HG03103 (cell line): ENCODE results near the gene PATJ.
"Not testable (repeated sequence)": the region's sequence is repeated elsewhere in the genome, so short reads cannot be mapped to it uniquely, and the experiment has no call there.

Source experiments
- ATAC-seq: cut with Tn5 transposase; IDR thresholded peaks from one replicate; pipeline ENCODE4 v1.9.1; 2021; ENCODE audit warnings: low read depth; ENCODE audit not compliant: unreplicated experiment

The PATJ gene

DNA sequence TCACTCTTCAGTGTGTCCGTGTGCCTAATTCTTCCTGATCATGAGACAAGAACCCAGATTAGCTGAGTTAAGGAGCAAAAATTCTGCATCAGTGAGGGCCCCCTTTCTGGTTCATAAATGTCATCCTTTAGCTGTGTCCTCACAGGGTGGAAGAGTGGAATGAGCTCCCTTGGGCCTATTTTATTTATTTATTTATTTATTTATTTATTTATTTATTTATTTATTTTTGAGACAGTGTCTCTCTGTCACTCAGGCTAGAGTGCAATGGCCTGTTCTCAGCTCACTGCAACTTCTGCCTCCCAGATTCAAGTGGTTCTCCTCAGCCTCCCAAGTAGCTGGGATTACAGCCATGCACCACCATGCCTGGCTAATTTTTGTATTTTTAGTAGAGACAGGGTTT is 131.7 kb downstream of the PATJ start:
- ATAC-seq = no peak

DNA sequence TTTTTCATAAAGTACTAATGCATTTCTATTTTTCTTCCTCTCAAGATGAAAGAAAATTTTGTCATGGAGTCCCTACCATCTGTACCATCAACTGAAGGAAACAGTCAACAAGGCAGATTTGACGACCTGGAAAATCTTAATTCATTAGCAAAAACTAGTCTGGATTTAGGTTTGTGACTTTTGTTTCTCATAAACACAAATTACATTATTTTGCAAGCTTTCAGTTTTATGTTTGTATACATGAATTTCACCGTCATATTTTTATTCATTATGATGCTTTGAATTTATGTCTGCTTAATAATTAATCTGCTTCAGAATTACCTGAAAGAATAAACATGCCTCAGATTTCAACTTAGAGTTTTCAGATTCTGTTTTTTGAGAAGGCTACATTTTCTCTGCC is 132.9 kb downstream of the PATJ start:
- no peak for ATAC-seq

DNA sequence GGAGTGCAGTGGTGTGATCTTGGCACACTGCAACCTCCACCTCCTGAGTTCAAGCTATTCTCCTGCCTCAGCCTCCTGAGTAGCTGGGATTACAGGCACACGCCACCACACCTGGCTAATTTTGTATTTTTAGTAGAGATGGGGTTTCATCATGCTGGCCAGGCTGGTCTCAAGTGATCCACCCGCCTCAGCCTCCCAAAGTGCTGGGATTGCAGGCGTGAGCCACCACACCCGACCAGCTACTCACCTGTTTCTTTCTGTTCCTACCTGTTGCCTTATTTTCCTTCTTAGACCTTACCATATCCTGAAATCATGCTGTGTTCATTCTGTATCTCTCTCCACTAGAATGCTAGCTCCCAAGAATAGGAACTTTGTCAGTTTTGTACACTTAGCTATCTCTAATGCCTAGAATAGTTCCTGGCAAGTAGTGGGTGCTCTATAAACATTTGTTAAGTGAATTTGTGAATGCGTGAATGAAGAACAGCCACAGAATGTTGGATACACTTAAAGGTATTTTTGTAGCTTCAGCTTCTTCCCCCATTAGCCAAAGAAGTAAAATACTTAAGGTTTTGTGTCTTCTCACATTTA is 137.7 kb downstream of the PATJ start:
- not testable (repeated sequence) for ATAC-seq

DNA sequence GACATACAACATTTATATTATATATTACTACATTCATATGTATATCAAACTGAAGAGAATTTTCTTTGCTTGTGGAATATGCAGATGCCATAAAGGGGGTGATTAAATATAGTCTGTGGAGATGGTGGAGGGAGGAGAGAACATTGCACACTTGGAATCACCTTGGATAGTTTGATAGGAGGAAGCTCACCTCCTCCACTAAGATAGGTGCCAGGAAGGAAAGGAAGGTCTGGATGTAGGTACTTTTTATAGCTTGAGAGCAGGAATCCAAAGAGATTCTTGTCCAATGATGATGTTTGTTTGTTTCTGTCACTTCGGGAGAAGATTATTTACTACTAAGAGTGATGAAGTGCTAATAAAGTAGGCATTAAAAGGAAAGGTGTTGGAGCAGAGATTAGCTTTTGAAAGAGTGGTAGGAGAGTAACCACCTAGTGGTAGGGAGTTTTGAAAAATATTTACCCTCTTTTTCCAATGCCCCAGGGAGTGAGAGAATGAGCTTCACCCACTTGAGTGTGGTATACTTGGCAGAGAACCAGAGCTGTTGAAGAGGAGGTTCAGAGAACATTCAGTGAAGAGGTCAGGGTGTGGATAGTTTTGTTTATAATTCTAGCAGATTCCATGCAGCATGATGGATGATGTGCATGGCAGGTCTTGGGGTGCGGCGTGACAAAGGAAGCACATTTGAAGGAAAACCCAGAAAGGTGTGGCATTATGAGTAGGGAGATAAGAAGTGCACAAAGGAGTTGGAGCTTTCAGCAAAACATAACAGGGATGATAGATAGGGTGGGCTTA is 145.0 kb downstream of the PATJ start:
- ATAC-seq = no peak

DNA sequence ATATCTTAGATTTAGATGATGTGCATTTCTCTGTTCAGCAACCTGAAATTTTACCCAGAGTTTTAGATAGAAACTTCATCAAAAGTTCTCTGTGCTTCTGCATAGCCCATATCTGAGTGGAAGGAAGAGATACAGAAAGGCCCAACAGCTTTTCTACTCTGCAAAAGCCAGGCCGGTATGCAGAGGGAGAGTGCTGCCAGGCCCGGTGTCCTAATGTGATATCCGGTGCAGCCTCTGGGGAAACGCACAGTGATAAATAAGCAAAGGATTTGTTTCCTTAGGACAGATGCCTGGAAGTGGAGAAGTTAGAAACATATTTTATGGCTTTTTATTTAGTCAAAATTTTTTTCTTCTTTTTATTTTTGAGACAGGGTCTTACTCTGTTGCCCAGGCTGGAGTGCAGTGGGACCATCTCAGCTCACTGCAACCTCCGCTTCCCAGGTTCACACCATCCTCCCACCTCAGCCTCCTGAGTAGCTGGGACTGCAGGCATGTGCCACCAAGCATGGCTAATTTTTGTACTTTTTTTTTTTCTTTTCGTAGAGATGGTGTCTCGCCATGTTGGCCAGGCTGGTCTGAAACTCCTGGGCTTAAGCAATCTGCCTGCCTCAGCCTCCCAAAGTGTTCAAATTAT is 145.8 kb downstream of the PATJ start:
- no peak for ATAC-seq

DNA sequence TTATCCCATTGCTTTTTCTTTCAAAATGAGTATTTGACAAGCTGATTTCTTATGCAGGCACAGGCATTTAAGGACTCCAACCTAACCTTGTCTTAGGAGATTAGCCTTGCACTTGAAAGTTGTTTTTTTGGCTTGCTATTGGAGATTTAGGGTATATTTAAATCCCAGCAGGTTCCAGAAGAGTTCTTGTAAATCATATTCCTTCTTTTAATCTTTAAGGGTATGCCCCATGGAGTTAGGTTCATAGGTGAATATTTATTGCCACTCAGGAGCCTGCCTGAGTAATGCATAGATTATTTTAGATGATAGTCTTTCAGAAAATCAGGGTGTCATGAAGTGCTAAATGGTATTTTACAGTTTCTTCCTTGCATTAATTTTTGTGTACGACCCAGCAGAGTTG is 146.5 kb downstream of the PATJ start:
- no peak for ATAC-seq

DNA sequence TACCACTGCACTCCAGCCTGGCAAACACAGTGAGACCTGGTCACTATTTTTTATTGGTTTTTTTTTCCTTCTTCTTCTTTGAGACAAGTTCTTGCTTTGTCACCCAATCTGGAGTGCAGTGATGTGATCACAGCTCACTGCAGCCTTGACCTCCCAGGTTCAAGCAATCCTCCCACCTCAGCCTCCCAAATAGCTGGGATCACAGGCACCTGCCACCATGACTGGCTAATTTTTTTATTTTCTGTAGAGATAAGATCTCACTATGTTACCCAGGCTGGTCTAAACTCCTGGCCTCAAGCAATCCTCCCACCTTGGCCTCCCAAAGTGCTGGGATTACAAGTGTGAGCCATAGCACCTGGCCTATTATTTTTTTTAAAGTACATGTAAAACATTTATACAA is 148.2 kb downstream of the PATJ start:
- ATAC-seq = not testable (repeated sequence)

DNA sequence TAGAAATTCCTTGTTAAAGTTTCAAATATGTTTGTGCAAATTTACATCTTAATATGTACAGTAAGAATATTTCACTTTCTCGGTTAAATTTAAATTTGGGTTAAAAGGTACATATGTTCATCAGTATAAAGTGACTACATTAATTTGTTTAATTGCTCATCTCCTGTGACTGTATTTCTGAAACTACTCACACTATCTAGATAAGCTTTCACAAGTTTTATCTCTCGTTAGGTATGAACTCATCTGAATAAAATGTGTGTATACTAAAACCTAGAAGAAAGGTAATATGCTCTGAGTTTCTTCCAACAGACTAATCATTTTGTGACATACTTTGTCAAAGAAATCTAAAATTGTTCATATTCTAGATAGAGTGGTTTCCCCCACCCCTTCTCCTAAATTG is 150.7 kb downstream of the PATJ start:
- no peak for ATAC-seq

DNA sequence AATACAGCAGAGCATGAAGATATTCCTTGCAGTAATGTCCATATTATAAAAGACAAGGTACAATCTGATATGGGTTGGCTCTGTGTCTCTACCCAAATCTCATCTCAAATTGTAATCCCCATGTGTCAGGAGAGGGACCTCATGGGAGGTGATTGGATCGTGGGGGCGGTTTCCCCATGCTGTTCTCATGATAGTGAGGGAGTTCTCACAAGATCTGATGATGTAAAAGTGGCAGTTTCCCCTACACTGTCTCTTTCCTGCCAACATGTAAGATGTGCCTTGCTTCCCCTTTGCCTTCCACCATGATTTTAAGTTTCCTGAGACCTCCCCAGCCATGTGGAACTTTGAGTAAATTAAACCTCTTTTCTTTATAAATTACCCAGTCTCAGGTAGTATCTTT is 152.0 kb downstream of the PATJ start:
- ATAC-seq = not testable (repeated sequence)

DNA sequence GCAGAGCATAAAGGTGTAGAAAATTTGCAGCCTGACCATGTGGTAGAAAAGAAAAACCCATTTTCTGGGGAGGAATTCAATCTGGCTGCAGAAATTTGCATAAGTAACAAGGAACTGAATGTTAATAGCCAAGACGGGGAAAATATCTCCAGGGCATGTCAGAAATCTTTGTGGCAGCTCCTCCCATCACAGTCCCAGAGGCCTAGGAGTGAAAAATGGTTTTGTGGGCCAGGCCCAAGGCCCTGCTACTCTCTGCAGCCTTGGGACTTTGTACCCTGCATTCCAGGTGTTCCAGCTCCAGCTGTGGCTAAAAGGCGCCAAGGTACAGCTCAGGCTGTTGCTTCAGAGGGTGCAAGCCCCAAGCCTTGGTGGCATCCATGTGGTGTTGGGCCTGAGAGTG is 152.9 kb downstream of the PATJ start:
- ATAC-seq = no peak

DNA sequence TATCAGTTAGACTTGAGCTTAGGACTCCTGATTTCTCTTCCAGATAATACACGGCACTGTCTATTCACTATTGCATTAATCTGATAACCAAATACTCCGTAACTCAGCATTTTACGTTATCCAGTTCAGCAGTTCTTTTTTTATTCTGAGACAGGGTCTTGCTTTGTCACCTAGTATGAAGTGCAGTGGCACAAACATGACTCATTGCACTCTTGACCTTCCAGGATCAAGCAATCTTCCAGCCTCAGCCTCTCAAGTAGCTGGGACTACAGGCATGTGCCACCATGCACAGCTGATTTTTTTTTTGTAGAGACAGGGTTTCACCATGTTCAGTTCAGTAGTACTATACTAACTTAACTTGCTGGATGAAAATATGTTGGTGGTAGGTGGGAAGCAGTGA is 156.4 kb downstream of the PATJ start:
- no peak for ATAC-seq

DNA sequence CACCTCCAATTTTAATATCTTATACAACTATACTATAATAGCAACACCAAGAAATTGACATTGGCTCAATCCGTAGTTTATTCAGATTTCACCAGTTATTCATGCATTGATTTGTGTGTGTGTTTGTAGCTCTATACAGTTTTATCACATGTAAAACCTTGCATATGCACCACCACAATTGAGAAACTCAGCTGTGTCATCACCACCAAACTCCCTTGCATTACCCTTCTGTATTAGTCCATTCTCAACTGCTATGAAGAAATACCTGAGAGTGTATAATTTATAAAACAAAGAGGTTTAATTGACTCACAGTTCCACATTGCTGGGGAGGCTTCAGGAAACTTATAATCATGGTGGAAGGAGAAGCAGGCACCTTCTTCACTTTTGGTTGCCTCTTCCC is 162.1 kb downstream of the PATJ start:
- ATAC-seq = no peak

DNA sequence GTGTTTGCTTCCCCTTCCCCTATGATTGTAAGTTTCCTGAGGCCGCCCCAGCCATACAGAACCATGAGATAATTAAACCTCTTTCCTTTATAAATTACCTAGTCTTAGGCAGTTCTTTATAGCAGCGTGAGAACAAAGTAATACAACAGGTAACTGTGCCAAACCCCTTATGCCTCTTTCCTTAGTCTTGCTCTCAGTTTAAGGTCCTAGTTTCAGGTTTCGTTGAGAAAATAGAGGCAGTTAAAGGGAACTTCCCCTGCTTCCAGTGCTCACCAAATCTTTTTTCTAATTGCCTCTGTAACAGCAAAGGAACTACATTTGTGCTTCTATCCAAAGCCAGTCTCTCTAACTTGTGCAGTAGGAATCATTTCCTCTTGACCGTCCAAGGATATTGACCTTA is 164.8 kb downstream of the PATJ start:
- no peak for ATAC-seq

DNA sequence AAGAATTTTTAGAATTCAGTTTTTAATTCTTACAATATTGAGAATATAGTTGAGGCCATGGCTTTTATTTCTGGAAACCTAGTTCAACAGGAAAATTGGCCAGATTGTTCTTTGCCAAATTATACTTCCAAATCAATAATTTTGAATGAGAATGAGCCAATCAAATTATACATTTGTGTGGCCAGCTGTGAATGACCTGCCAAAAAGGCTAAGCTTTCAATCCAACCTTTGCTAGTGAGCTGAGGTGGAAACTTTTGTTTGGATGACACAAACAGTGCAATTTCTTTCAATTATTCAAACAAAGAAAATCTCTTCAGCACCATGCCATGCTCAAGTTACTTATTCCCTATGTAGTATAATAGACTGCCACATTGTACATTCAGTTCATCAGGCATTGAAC is 167.8 kb downstream of the PATJ start:
- ATAC-seq = no peak

DNA sequence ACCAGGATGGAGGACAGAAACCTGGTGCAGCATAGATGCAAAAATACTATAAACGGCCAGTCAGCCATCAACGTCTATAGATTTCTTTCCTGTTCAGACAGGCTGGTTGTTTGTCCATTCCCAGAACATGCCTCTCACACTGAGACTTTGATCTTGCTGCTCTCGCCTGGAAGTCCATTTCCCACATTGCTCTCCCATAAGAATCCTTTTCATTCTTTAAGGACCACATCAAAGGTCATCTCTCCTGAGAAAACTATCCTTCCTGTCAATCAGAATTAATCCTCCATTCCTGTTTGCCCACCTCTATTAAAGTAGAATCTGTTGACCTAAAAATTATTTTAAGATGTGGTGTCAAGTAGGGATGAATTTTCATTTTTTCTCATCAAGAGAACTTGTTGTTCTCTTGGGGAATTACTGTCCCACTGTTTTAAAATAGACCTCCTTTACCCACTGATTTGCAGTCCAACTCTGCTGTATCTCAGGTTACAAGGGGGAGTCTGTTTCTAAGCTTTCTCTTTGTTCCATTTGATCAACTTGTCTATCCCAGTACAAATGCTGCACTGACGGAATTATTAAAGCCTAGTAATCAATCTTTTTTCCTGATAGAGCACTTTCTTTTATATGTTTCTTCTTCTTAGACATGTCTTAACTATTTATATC is 172.7 kb downstream of the PATJ start:
- no peak for ATAC-seq

DNA sequence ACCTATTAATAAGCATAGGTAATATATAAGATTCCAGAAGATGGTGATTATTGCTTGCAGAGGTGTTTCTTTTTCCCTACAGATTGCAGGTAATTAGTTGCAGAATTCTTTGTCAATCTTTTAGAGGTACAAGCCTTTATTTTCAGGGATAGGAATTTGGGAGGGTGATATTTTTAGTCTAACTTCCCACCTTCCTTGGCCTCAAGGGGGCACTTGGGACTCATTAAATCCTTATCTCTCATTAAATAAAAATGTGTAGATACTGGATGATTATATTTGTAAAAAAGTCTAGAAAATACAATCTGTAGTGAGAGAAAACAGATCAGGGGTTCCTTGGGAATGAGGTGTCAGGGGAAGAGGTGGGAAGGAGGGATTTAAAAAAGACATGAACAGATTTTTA is 179.2 kb downstream of the PATJ start:
- no peak for ATAC-seq

DNA sequence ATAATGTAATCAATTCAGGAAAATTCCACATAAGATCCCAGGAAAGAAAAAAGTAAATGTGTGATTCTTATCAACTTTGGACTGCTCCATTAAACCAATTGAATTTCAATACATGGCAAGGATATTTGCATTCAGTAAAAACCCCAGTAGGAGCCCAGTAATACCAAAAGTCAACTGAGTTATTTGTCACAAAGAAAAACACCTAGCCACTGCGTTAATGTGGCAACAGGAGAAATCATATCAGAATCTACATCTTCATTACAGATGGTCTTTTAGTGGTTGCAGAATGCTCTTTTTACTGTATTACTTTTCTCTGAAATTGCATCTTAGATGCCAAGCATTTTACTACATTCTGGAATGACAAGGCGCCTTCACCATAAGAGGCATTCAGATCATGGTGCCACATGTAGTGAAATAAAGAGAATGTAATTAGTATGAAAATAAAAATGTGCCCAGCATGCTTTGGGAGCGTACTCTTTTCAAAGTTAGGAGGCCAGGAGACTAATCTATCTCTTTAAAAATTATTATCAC is 180.7 kb downstream of the PATJ start:
- ATAC-seq = no peak

DNA sequence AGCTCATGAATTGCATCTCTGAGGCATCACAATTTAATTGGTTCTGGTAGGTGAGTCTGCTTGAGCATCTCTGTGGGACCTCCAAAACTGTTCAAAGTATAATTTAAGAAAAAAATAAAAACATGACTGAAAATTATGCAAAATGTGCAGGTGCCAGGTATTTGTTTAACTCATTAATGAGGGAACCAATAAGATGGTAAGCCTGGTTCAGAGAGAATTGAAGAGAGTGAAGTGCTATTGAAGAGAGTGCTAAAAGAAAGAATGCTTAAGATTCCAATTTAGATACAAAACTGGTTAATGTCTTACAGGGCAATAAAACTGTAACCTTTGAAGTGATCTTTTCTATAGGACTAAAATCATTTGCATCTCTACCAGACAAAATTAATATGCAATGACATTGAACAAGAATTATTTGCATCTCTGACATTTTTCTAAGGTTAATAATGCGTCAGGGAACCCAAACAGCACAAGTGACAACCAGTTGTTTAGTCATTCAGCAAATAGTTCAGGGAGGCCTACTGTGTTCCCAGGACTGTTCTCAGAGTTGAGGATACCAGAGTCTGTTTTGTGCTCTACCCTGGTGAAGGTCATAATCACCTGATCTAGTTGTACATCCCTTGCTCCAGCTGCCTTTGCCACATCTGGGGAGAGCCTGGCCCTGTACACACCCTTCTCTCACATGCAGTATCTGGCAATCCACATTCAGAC is 183.5 kb downstream of the PATJ start:
- no peak for ATAC-seq

DNA sequence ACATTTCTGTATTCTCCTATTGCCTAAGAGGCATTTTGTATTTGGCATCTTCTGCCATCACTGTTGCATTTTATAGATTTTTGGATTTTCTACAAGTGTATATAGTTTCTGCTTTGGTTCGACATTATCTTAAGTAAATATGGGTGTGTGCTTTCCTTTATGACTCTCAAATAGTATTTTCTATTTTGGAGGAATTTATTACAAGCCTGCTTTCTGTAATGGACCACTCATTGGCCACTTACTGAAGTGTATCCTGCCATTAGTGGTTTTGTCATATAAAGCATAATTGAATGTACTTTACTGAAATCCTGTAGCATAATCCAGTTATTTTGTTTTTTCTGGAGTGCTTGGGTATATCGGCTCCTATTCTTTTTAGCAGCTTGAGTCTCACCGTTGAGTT is 184.3 kb downstream of the PATJ start:
- ATAC-seq = no peak

DNA sequence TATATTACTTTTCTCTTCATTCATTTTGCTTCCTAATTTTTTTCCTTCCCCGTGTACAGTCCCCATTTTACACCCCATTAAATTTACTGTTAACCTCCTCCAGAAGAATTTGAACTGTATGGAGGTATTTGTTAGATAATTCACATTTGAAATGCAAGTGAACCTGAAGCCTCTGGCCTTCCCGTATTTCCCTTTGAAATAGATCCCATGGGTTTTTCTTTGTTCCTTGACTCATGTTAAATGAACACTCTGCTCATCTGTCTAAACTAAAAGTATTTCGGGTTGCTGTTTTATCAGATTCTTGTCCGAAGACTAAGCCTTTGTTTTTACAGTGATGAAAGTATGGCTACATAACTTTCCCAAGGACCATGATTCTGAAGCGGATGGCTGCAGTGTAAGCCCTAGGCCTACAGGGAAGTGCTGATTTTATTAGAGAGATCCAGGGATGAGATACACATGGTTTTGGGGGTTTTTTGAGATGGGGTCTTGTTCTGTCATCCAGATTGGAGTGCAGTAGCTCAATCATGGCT is 187.9 kb downstream of the PATJ start:
- no peak for ATAC-seq
